ENCODE data around the gene GGNBP2.
A peak's percentile ranks its signal among the peaks of the same experiment; 100 is the strongest.

The GGNBP2 gene

DNA sequence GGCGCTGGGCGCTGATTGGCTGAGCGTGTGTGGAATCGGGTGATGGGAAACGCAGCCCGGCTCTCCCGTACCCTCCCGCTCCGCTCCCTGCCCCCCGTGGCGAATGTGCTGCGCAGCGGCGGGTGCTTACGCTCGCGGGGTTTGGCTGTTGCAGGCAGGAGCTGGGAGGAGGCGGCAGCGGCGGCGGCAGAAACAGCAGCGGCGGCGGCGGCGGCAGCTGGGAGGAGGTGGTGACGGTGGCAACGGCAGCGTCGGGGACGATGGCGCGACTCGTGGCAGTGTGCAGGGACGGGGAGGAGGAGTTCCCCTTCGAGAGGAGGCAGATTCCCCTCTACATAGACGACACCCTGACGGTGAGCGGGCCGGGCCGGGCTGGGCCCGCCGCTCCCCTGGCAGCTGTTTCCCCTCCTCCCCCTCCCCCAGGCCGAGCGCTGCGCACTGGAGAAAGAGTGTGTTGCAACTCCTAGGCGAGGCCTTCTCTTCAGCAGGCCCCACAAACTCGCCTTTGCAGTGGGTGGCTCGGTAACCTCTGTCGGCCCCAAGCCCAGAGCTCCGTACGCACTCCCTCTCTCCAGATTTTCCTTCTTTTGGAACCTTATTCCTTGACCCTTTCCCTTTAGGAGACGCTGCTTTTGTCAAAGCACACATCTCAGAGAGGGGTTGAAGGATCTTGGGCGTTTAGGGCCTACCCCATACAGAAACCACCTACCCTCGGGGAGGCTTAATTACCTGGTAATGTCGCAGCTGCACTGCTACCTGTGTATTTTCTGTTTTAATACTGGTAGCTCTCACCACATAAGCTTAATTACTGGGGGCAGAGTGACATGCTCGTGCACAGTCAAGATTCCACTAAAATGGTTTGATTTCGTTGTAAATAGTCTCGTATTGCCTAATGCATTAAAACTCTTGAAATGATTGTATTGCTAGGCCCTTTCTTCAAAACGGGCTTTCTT is 1.0 kb downstream of the GGNBP2 start:
- no peak overlapping the region for H2AFZ ChIP-seq (ENCODE audit: low read depth, low read length)
- peaks cover 18% of the 10 kb centered on the region for H3K36me3 ChIP-seq (replicated peaks; ENCODE audit: low read depth, low read length)
- peak overlapping the region; percentile 82 for H3K27ac ChIP-seq (ENCODE audit: low read length)

DNA sequence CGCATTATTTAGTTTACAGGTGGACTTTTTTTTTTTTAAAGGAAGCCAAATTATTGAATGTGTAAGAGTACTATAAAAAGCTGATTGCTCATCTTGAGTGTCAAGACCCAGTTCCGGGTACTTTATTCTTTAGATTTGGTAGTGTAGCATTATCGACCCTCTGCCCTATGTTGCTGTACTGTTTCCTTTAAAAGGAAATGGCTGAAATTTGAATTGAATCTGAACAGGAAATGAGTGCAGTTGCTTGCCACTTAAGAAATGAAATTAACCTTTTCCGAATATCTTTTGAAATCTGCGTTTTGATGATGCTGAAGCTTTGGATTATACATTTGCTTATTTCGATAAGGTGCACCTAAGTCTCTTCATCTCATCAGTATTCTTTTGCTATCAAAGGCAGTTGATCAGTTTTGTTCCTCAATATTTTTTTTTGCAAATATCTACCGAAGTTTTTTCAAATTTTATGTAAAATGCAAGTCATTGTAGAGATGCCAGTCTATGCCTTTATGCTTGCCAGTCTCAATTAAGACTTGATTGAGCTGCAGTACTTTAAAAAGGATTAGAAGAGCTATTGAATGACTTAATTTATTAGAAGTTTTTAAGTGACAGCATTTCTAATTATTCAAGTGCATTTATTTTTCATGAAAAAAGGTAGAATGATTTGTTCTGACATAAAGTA is 1.8 kb downstream of the GGNBP2 start:
- Histone ChIP-seq H3K4me3 (ENCODE audit: low read length) (peak overlapping the region; percentile 93), H4K20me1 (ENCODE audit: insufficient read depth, low read length) (peaks cover 52% of the 10 kb centered on the region), H3K36me3 (replicated peaks; ENCODE audit: low read depth, low read length) (peaks cover 18% of the 10 kb centered on the region), H3K9me3 (ENCODE audit: insufficient read depth, low read length) (no peaks in the 10 kb centered on the region), H3K27me3 (ENCODE audit: low read depth, low read length) (no peaks in the 10 kb centered on the region), H3K27ac (ENCODE audit: low read length) (peak overlapping the region; percentile 82), H2AFZ (ENCODE audit: low read depth, low read length) (no peak overlapping the region), H3K79me2 (ENCODE audit: low read length) (peaks cover 79% of the 10 kb centered on the region), H3K4me2 (ENCODE audit: low read length) (peak overlapping the region; percentile 92), H3K9ac (ENCODE audit: low read length) (peak overlapping the region; percentile 88), H3K4me1 (ENCODE audit: low read length) (peaks cover 37% of the 10 kb centered on the region)
- TF ChIP-seq EZH2phosphoT487 (IDR thresholded peaks at IDR 0.05; ENCODE audit: low read depth), result no peak
- TF ChIP-seq, protein P1, sequence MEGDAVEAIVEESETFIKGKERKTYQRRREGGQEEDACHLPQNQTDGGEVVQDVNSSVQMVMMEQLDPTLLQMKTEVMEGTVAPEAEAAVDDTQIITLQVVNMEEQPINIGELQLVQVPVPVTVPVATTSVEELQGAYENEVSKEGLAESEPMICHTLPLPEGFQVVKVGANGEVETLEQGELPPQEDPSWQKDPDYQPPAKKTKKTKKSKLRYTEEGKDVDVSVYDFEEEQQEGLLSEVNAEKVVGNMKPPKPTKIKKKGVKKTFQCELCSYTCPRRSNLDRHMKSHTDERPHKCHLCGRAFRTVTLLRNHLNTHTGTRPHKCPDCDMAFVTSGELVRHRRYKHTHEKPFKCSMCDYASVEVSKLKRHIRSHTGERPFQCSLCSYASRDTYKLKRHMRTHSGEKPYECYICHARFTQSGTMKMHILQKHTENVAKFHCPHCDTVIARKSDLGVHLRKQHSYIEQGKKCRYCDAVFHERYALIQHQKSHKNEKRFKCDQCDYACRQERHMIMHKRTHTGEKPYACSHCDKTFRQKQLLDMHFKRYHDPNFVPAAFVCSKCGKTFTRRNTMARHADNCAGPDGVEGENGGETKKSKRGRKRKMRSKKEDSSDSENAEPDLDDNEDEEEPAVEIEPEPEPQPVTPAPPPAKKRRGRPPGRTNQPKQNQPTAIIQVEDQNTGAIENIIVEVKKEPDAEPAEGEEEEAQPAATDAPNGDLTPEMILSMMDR (IDR thresholded peaks at IDR 0.05; ENCODE audit: low read depth, low read length), result no peak

More for the DNA sequence above, 1.0 kb downstream of the GGNBP2 start:
- Histone ChIP-seq H4K20me1 (ENCODE audit: insufficient read depth, low read length) (peaks cover 43% of the 10 kb centered on the region), H3K9ac (ENCODE audit: low read length) (peak overlapping the region; percentile 88), H3K9me3 (ENCODE audit: insufficient read depth, low read length) (no peaks in the 10 kb centered on the region), H3K79me2 (ENCODE audit: low read length) (peaks cover 71% of the 10 kb centered on the region), H3K4me2 (ENCODE audit: low read length) (peak overlapping the region; percentile 92), H3K4me1 (ENCODE audit: low read length) (peaks cover 32% of the 10 kb centered on the region), H3K4me3 (ENCODE audit: low read length) (peak overlapping the region; percentile 93), H3K27me3 (ENCODE audit: low read depth, low read length) (no peaks in the 10 kb centered on the region)
- TF ChIP-seq, protein P1 (IDR thresholded peaks at IDR 0.05; ENCODE audit: low read depth, low read length), result no peak
- no peak for TF ChIP-seq EZH2phosphoT487 (IDR thresholded peaks at IDR 0.05; ENCODE audit: low read depth)

DNA sequence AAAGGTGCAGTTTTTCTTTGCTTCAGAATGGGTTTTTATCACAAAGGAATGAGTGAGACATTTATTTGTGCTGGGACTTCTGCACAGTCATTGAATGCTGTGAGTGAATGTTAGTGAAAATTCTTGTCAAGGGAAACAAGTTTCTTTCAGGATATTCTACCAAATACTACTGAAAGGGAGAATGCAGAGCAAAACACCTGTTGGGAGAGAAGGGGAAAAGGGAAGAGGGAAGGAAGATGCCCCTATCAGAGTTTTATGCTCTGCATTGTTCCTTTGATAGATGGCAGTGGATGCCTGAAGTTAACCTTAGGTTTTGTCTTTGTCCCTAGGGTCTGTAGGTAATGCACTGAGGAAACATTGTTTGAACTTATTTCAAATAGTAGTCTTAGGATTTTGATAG is 3.1 kb downstream of the GGNBP2 start:
- Histone ChIP-seq H3K27me3 (ENCODE audit: low read depth, low read length) (no peaks in the 10 kb centered on the region), H4K20me1 (ENCODE audit: insufficient read depth, low read length) (peaks cover 61% of the 10 kb centered on the region), H3K36me3 (replicated peaks; ENCODE audit: low read depth, low read length) (peaks cover 20% of the 10 kb centered on the region), H3K79me2 (ENCODE audit: low read length) (peaks cover 89% of the 10 kb centered on the region), H3K4me3 (ENCODE audit: low read length) (no peak overlapping the region), H2AFZ (ENCODE audit: low read depth, low read length) (no peak overlapping the region), H3K9ac (ENCODE audit: low read length) (no peak overlapping the region), H3K4me2 (ENCODE audit: low read length) (0 out of 2 replicates have a peak overlapping the region, but pooled peaks have one; percentile 92), H3K4me1 (ENCODE audit: low read length) (peaks cover 37% of the 10 kb centered on the region), H3K9me3 (ENCODE audit: insufficient read depth, low read length) (no peaks in the 10 kb centered on the region), H3K27ac (ENCODE audit: low read length) (no peak overlapping the region)
- no peak for TF ChIP-seq EZH2phosphoT487 (IDR thresholded peaks at IDR 0.05; ENCODE audit: low read depth)
- TF ChIP-seq, protein P1 (IDR thresholded peaks at IDR 0.05; ENCODE audit: low read depth, low read length), result no peak

All from OCI-LY3 (cell line).